Heart right ventricle (tissue), 16 donors: Measurements from ENCODE around the gene LCNL1. TPM values are rescaled to one million over a fixed set of nuclear protein-coding genes. Genes with fewer than 3 reads are reported as not detected.

Source experiments
- ATAC-seq, 8 donors: fragments of 200-7000 bp; cut with Tn5 transposase; one replicate each; pipeline ENCODE4 v1.9.1; 2020; ENCODE audit warnings: mild to moderate bottlenecking in 8 of 8, moderate library complexity in 8 of 8, moderate number of reproducible peaks in 1 of 8
- DNase-seq, 2 donors: peaks; one replicate each; pipeline ENCODE4 v3.0.0-alpha.2; 2020
- H3K27ac ChIP-seq, 10 donors: fragments of 200-600 bp; sonication (generic) in 2 of 10; one replicate each; pipeline versions ENCODE4 v1.5.0 to v1.8.0; 2020 to 2022; ENCODE audit warnings: mild to moderate bottlenecking in 3 of 10
- H3K27me3 ChIP-seq, 7 donors: fragments of 200-600 bp; one replicate each; pipeline ENCODE4 v1.8.0; 2021 to 2022; ENCODE audit warnings: mild to moderate bottlenecking in 2 of 7
- H3K36me3 ChIP-seq, 9 donors: fragments of 200-600 bp; sonication (generic) in 1 of 9; one replicate each; pipeline versions ENCODE4 v1.5.0 to v1.8.0; 2020 to 2022; ENCODE audit warnings: mild to moderate bottlenecking in 2 of 9
- H3K4me1 ChIP-seq, 9 donors: fragments of 200-600 bp; sonication (generic) in 1 of 9; one replicate each; pipeline versions ENCODE4 v1.5.0 to v1.8.0; 2020 to 2022; ENCODE audit warnings: mild to moderate bottlenecking in 4 of 9
- H3K4me3 ChIP-seq, 10 donors: fragments of 200-600 bp; sonication (generic) in 2 of 10; one replicate each; pipeline versions ENCODE4 v1.5.0 to v1.8.0; 2020 to 2022; ENCODE audit warnings: mild to moderate bottlenecking in 7 of 10, moderate library complexity in 2 of 10
- H3K9me3 ChIP-seq, 11 donors: fragments of 200-600 bp in 10 of 11; sonication (generic) in 2 of 11; one replicate each; pipeline versions ENCODE4 v1.5.0 to v1.8.0; 2013 to 2022; ENCODE audit warnings: mild to moderate bottlenecking in 2 of 11, control low read depth in 1 of 11, moderate library complexity in 1 of 11
- WGBS, 2 donors: extraction: QIAGEN DNeasy Blood & Tissue Kit; methylation state at CpG; one replicate each; pipeline ENCODE4 v1.1.7; 2013; ENCODE audit warnings: inconsistent platforms in 1 of 2; 5-methylcytosine and 5-hydroxymethylcytosine counted together
- intact Hi-C, 10 donors: fragments of 100-400 bp; cut with DNase I; formaldehyde crosslinking; loops; one replicate each; pipeline versions ENCODE4 v1.11.1 to v1.14.2; 2022
- polyA plus RNA-seq, 2 donors: library from polyadenylated mRNA; stranded (reverse); fragments of 200-250 nt; gene quantifications; one replicate each; pipeline ENCODE4 v1.2.3, GENCODE V29; 2013
- total RNA-seq, 10 donors: library from RNA; stranded (reverse); fragmentation: NEBNext Ultra II Directional in 3 of 10; extraction: Animal tissue kit (Norgen Biotek cat#: 25700) in 3 of 10; gene quantifications; one replicate each; pipeline versions ENCODE4 v1.2.1 to v1.2.4, GENCODE V29; 2021 to 2023
- TF ChIP-seq, protein P1 (sequence below), 9 donors: fragments of 200-600 bp; sonication (generic) in 2 of 9; IDR thresholded peaks; one replicate each; pipeline versions ENCODE4 v1.5.0 to v1.8.0; 2021 to 2022; ENCODE audit warnings: antibody characterized with exemption in 9 of 9, mild to moderate bottlenecking in 5 of 9, moderate library complexity in 1 of 9
- donor health status: Arrhythmogenic right ventricular cardiomyopathy.
- donor health status: ischemic (EF 13 %, LVEDD 7.1; RV severe dilation, severe dysfunction).
- donor health status: healthy with polysubstance abuse.
- donor health status: DM: no; HTN: yes; CAD: no.
- donor health status: DM: no; HTN: no; CAD: no.
- donor health status: ischemic (EF 25% LVEDD 6.9; RV normal size, moderate dysfunction).
- donor health status: ischemic (EF 25% LVEDD 5.7; RV mildly dilated, moderate dysfunction).
- donor health status: healthy.
- donor health status: DM: yes; HTN: yes; CAD: no.
- donor health status: Ischemic cardiomyopathy.
- donor health status: ischemic (EF 35%, LVEDD 5.7; RV mildly dilated, moderate dysfunction).
- donor health status: nonischemic (EF 11% LVEDD 7.7; RV severe dilation, severe dysfunction).
- donor health status: DM: yes; HTN: yes; CAD: no.
- donor health status: PGD.
- donor health status: ischemic (EF 29% LVEDD 5.4; RV normal size, mild dysfunction).
- donor health status: nonischemic (EF 23%, LVEDD 6.1; RV moderate dilation, normal function).

LCNL1 gene
- total and polyA plus RNA-seq, 12 donors = 0.10 to 10.9 (median 6.4) TPM

GRCh38 chr9:137029058-137029936, 46.5 kb downstream of the LCNL1 start:
- Histone ChIP-seq H3K27ac (peak overlapping the region in 3 of 10 donors; percentile 15 to 83 (median 53)), H3K36me3 (no peaks in the 10 kb centered on the region), H3K4me3 (peak overlapping the region in 9 of 10 donors; percentile 1 to 88 (median 68)), H3K27me3 (no peaks in the 10 kb centered on the region), H3K4me1 (peaks cover 12 to 55% (median 30%) of the 10 kb centered on the region in 9 donors), H3K9me3 (no peaks in the 10 kb centered on the region)
- intact Hi-C loops = loop anchor here in 3 of 10 donors (2.0 to 10.0 kb wide), 4 partner anchors 78 to 237 kb away; partner anchors contain the start of genes AJM1 (in 1 of the 3), PHPT1 (in 1 of the 3) and TMEM141 (in 1 of the 3)
- TF ChIP-seq, protein P1, sequence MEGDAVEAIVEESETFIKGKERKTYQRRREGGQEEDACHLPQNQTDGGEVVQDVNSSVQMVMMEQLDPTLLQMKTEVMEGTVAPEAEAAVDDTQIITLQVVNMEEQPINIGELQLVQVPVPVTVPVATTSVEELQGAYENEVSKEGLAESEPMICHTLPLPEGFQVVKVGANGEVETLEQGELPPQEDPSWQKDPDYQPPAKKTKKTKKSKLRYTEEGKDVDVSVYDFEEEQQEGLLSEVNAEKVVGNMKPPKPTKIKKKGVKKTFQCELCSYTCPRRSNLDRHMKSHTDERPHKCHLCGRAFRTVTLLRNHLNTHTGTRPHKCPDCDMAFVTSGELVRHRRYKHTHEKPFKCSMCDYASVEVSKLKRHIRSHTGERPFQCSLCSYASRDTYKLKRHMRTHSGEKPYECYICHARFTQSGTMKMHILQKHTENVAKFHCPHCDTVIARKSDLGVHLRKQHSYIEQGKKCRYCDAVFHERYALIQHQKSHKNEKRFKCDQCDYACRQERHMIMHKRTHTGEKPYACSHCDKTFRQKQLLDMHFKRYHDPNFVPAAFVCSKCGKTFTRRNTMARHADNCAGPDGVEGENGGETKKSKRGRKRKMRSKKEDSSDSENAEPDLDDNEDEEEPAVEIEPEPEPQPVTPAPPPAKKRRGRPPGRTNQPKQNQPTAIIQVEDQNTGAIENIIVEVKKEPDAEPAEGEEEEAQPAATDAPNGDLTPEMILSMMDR (IDR thresholded peaks at IDR 0.05) = peak; percentile 82 to 96 (median 89)
- DNase-seq (peak; percentile 78 to 88), ATAC-seq (peak; percentile 59 to 83 (median 70))
- WGBS, 2 donors = 32 to 33% methylated on average over 19 of the region's 19 CpGs

DNA sequence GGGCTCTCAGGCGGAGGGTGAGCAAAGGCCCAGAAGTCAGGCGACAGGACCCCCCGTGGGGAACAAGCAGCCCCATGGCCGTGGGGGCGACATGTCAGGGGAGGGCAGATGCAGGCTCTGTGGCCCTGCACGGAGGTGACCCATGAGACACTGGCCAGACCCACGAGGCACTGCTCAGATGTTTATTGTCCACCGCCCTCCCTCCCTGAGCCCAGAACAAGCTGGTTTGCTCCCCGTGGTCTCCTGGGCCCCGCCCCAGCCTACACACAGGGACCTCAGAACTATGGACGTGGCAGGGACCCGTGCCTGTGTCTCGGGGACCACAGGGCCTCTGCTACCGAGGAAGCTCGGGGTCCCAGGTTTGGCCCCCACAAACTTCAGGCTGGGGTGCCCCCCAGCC, 47.2 kb downstream of the LCNL1 start:
- Histone ChIP-seq H3K9me3 (no peaks in the 10 kb centered on the region), H3K27ac (peak overlapping the region in 2 of 10 donors; percentile 41 to 83), H3K36me3 (no peaks in the 10 kb centered on the region), H3K4me1 (peaks cover 14 to 62% (median 36%) of the 10 kb centered on the region in 9 donors), H3K27me3 (no peaks in the 10 kb centered on the region), H3K4me3 (peak overlapping the region in 1 of 10 donors; percentile 68)
- 83 to 87% methylated on average over 15 of the region's 15 CpGs for WGBS, 2 donors
- DNase-seq (no peak), ATAC-seq (no peak)
- intact Hi-C loops = loop anchor here in 2 of 10 donors (5.0 kb wide), 2 partner anchors 83 to 243 kb away; partner anchors contain the start of gene C8G (in 2 of the 2)
- TF ChIP-seq, protein P1 (IDR thresholded peaks at IDR 0.05) = no peak

DNA sequence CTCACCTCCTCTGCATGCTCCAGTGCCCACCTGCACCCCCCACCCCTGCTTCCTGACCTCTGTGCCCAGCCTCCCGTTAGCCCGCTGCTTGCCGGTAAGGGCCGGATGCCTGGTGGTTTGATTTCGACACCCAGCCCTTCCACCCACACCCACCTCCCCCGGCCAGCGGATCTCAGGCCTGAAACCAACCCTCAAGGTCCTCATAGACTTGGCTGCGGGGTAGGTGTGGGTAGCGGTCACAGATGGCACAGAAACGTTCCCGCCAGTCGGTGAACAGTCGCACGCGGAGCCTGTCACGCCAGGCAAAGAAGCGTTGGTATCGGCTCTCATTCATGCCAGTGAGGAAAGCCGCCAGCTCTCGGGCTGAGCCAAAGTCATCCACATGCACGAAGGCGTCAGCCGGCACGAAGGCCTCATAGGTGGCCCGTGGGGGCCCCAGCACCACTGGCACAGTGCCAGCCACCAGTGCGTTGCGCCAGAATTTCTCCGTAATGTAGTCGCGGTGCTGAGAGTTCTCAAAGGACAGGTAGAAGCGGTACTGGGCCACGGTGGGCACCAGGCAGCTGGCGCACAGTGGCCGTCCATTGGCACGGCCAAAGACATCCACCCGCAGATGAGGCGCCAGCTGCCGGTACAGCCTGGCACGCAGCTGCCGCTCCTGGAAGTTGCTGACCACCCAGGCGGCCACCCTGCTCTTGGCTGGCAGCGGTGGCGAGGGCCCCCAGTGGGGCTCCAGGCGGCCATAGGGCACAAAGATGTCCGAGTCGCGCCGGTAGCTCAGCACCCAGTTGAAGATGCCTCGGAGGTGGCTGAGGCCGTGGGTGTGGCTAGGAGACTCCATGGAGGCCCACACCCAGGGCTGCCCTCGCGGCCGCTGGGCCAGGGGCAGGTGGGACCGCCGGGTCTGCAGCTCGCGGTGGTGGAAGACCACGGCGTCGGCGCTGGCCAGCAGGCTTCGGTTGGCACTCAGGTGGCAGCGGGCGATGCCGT, 48.0 kb downstream of the LCNL1 start:
- no peaks in the 10 kb centered on the region for H3K9me3 ChIP-seq
- ATAC-seq = no peak
- 89 to 94% methylated on average over 65 of the region's 65 CpGs for WGBS, 2 donors
- H3K27me3 ChIP-seq = no peaks in the 10 kb centered on the region
- intact Hi-C loops = loop anchor here in 2 of 10 donors (5.0 kb wide), 2 partner anchors 84 to 244 kb away; partner anchors contain the start of gene C8G (in 2 of the 2)
- H3K27ac ChIP-seq = peak overlapping the region in 2 of 10 donors; percentile 22 to 83
- H3K4me3 ChIP-seq = peak overlapping the region in 1 of 10 donors; percentile 68
- TF ChIP-seq, protein P1 (IDR thresholded peaks at IDR 0.05) = no peak
- H3K4me1 ChIP-seq = peaks cover 18 to 69% (median 41%) of the 10 kb centered on the region in 9 donors
- peak in 1 of 2 donors; percentile 48 for DNase-seq
- no peaks in the 10 kb centered on the region for H3K36me3 ChIP-seq
